OCI-LY3 (cell line): ENCODE results near the gene ANXA8.

Experiments used
- CTCF ChIP-seq: fragments of 200-600, 300-600 bp; sonication (generic); IDR thresholded peaks from 2 replicates; pipeline ENCODE4 v1.5.1; 2014; ENCODE audit warnings: antibody characterized with exemption, low read length, low read depth
- EZH2phosphoT487 ChIP-seq: fragments of 200-600 bp; shearing (Covaris generic); IDR thresholded peaks from 2 replicates; pipeline ENCODE4 v1.6.1; 2018; ENCODE audit warnings: antibody characterized with exemption, mixed run types, low read depth

- TF ChIP-seq CTCF: no peak
- no peak for TF ChIP-seq EZH2phosphoT487
These were observed 42.0 kb downstream of the ANXA8 start for GRCh38 chr10:47441938-47442337.
